ENCODE data around the gene RAB10. TPM values are rescaled to one million over a fixed set of nuclear protein-coding genes. Genes with fewer than 3 reads are reported as not detected.
A peak's percentile ranks its signal among the peaks of the same experiment; 100 is the strongest.

The RAB10 gene
- total RNA-seq, 1 experiment from 2014 or later = 138 TPM

DNA sequence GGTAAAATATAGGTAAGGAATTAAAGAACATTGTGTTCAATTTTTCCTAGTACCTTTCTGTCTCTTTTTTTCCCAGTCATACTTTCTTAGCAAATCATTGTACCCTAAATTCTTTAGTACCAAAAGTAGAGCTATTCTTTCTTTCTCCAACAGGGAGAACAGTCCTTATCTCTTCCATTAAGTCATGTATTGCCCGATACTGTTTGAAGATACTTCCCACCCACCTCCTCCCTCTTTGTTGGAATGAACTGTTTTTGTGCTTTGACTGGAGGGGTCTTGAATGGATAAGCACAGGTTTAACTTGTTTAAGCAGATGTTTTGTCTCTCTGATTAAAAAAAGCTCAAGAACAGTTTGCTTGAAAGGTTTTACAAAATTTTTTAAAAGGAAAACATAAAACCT is 41.3 kb downstream of the RAB10 start:
- ATAC-seq = no peak
- Histone ChIP-seq H3K4me2 (ENCODE audit: low read length) (peak overlapping the region; percentile 50), H3K9ac (ENCODE audit: low read length) (no peak overlapping the region), H3K27me3 (ENCODE audit: low read length) (no peaks in the 10 kb centered on the region), H3K27ac (ENCODE audit: low read length) (peak overlapping the region; percentile 40), H3F3A (ENCODE audit: low read length, unreplicated experiment) (peaks cover 13% of the 10 kb centered on the region), H3K36me3 (ENCODE audit: low read depth, low read length) (peaks cover 6% of the 10 kb centered on the region; the same call in 1 of the 2 replicates), H3K9me3 (ENCODE audit: low read length) (no peaks in the 10 kb centered on the region), H2AFZ (ENCODE audit: low read length) (no peak overlapping the region), H3K9me2 (replicated peaks; ENCODE audit: low read length) (no peaks in the 10 kb centered on the region), H4K20me1 (ENCODE audit: low read length) (no peaks in the 10 kb centered on the region), H3K79me2 (ENCODE audit: low read length) (peaks cover 99% of the 10 kb centered on the region), H3K4me3 (ENCODE audit: low read length) (no peak overlapping the region), H3K4me1 (ENCODE audit: insufficient read depth, low read length) (peaks cover 75% of the 10 kb centered on the region)
- intact Hi-C loops (cut with micrococcal nuclease) = no loop called here
- DNase-seq = no peak
- TF ChIP-seq EZH2phosphoT487 (IDR thresholded peaks at IDR 0.05; ENCODE audit: borderline replicate concordance, low read length) = no peak
- TF ChIP-seq EZH2 (IDR thresholded peaks at IDR 0.05; ENCODE audit: low read length, unreplicated experiment) = no peak
- TF ChIP-seq, protein P1, sequence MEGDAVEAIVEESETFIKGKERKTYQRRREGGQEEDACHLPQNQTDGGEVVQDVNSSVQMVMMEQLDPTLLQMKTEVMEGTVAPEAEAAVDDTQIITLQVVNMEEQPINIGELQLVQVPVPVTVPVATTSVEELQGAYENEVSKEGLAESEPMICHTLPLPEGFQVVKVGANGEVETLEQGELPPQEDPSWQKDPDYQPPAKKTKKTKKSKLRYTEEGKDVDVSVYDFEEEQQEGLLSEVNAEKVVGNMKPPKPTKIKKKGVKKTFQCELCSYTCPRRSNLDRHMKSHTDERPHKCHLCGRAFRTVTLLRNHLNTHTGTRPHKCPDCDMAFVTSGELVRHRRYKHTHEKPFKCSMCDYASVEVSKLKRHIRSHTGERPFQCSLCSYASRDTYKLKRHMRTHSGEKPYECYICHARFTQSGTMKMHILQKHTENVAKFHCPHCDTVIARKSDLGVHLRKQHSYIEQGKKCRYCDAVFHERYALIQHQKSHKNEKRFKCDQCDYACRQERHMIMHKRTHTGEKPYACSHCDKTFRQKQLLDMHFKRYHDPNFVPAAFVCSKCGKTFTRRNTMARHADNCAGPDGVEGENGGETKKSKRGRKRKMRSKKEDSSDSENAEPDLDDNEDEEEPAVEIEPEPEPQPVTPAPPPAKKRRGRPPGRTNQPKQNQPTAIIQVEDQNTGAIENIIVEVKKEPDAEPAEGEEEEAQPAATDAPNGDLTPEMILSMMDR (conservative IDR thresholded peaks at IDR 0.05; ENCODE audit: low read depth, low read length) = no peak
- BruUV-seq (replicated peaks) = no TSS peak
- CTCF ChIA-PET = interaction anchor here (0.6 kb wide), 1 partner anchor 65 kb away, joined by 3 read pairs; no protein-coding TSS in a partner anchor
- POLR2A ChIA-PET (ENCODE audit: unreplicated experiment) = no interaction called here

DNA sequence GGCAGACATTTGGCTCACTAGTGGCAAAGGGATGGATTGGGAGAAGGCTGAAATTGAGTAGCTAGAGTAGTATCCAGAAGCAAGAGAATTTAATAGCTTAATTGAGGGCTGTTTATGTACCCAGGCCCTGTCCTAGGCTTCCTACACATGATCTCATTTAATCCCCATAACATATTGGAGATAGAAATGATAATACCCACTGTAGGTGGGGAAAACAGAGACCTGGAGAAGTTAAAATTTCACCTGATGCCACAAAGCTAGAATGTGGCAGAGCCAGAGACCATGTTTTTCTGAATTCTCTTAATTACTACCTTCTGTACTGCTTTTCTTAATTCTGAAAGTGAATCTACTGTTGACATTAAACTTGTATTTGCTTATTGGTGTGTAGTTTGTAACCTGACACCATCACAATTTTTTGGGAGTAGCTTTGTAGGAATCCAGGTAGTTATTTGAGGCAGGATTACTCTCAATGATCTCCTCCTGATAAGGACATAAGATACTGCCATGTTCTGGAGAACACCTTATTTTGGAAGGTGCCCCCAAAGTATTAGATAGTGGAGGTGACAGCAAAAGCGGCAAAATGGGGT is 42.2 kb downstream of the RAB10 start:
- Histone ChIP-seq H3K27me3 (ENCODE audit: low read length) (no peaks in the 10 kb centered on the region), H3K9me2 (replicated peaks; ENCODE audit: low read length) (no peaks in the 10 kb centered on the region), H4K20me1 (ENCODE audit: low read length) (no peaks in the 10 kb centered on the region), H3K4me3 (ENCODE audit: low read length) (peak overlapping the region; percentile 5; the same call in 1 of the 2 replicates), H2AFZ (ENCODE audit: low read length) (no peak overlapping the region), H3K9me3 (ENCODE audit: low read length) (peaks cover 4% of the 10 kb centered on the region), H3F3A (ENCODE audit: low read length, unreplicated experiment) (peaks cover 13% of the 10 kb centered on the region), H3K4me2 (ENCODE audit: low read length) (peak overlapping the region; percentile 50), H3K36me3 (ENCODE audit: low read depth, low read length) (peaks cover 5% of the 10 kb centered on the region), H3K27ac (ENCODE audit: low read length) (peak overlapping the region; percentile 40), H3K9ac (ENCODE audit: low read length) (no peak overlapping the region), H3K4me1 (ENCODE audit: insufficient read depth, low read length) (peaks cover 81% of the 10 kb centered on the region), H3K79me2 (ENCODE audit: low read length) (peaks cover 98% of the 10 kb centered on the region)
- CTCF ChIA-PET = interaction anchor here (0.8 kb wide), 1 partner anchor 42 kb away, joined by 8 read pairs; the partner anchor contains the start of gene RAB10
- TF ChIP-seq, protein P1 (conservative IDR thresholded peaks at IDR 0.05; ENCODE audit: low read depth, low read length) = no peak
- TF ChIP-seq EZH2phosphoT487 (IDR thresholded peaks at IDR 0.05; ENCODE audit: borderline replicate concordance, low read length) = no peak
- TF ChIP-seq EZH2 (IDR thresholded peaks at IDR 0.05; ENCODE audit: low read length, unreplicated experiment) = no peak
- POLR2A ChIA-PET (ENCODE audit: unreplicated experiment) = interaction anchor here (0.9 to 1.1 kb wide), 2 partner anchors 12 to 42 kb away, joined by 3 read pairs; no protein-coding TSS in a partner anchor
- peak; percentile 33 for ATAC-seq
- intact Hi-C loops (cut with micrococcal nuclease) = loop anchor here (1.0 to 2.0 kb wide), 2 partner anchors 8 to 41 kb away; partner anchors contain the start of gene RAB10
- no TSS peak for BruUV-seq (replicated peaks)
- DNase-seq = peak; percentile 67

DNA sequence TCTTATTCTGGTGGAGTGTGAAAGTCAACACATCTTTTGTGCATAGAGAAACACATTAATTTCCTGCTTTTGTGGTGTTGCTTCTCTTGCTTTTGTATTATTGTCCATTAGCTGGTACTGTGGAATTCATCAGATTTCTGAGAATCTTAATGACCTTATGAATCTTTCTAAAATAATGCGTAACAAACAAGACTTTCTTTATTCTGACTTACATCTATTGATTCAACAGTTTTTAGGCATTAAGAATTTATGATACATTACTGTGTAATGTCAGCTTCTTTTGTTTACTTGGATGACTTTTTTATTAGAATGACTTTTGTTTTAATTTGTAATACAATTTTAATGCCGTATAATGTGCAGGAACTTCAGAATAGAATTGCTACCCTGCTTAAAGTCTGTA is 43.4 kb downstream of the RAB10 start:
- H3K27me3 ChIP-seq (ENCODE audit: low read length) = no peaks in the 10 kb centered on the region
- no peak for TF ChIP-seq EZH2phosphoT487 (IDR thresholded peaks at IDR 0.05; ENCODE audit: borderline replicate concordance, low read length)
- TF ChIP-seq EZH2 (IDR thresholded peaks at IDR 0.05; ENCODE audit: low read length, unreplicated experiment) = no peak
- TF ChIP-seq, protein P1 (conservative IDR thresholded peaks at IDR 0.05; ENCODE audit: low read depth, low read length) = no peak
- ChIA-PET CTCF (no interaction called here), POLR2A (ENCODE audit: unreplicated experiment) (interaction anchor here (0.6 to 1.1 kb wide), 3 partner anchors 13 to 199 kb away, joined by 3 to 12 read pairs (median 3); no protein-coding TSS in a partner anchor)
- H3K9me3 ChIP-seq (ENCODE audit: low read length) = peaks cover 11% of the 10 kb centered on the region
- H3K9ac ChIP-seq (ENCODE audit: low read length) = peak overlapping the region; percentile 14; the same call in 1 of the 2 replicates
- H3K27ac ChIP-seq (ENCODE audit: low read length) = peak overlapping the region; percentile 40
- H3K4me1 ChIP-seq (ENCODE audit: insufficient read depth, low read length) = peaks cover 81% of the 10 kb centered on the region
- no peaks in the 10 kb centered on the region for H4K20me1 ChIP-seq (ENCODE audit: low read length)
- H3K36me3 ChIP-seq (ENCODE audit: low read depth, low read length) = peaks cover 14% of the 10 kb centered on the region
- intact Hi-C loops (cut with micrococcal nuclease) = loop anchor here (2.0 kb wide), 1 partner anchor 42 kb away; the partner anchor contains the start of gene RAB10
- DNase-seq (peak; percentile 60), ATAC-seq (peak; percentile 40)
- peak overlapping the region; percentile 50 for H3K4me2 ChIP-seq (ENCODE audit: low read length)
- BruUV-seq (replicated peaks) = no TSS peak
- H2AFZ ChIP-seq (ENCODE audit: low read length) = no peak overlapping the region
- no peaks in the 10 kb centered on the region for H3K9me2 ChIP-seq (replicated peaks; ENCODE audit: low read length)
- peaks cover 13% of the 10 kb centered on the region for H3F3A ChIP-seq (ENCODE audit: low read length, unreplicated experiment)
- H3K79me2 ChIP-seq (ENCODE audit: low read length) = peaks cover 98% of the 10 kb centered on the region
- H3K4me3 ChIP-seq (ENCODE audit: low read length) = no peak overlapping the region
